Effector memory CD8-positive, alpha-beta T cell (primary cell): ENCODE measurements around the gene CAMK1D.

Experiments used
- ATAC-seq: fragments of 150-1000 bp; cut with Tn5 transposase; replicated peaks from 2 replicates; pipeline ENCODE4 v1.10.0; 2021; ENCODE audit warnings: mild to moderate bottlenecking, moderate library complexity
- DNase-seq, 3 experiments: peaks; one replicate each; pipeline ENCODE4 v3.0.0; 2021
- H3K27ac Mint-ChIP-seq, 2 donors: one replicate each; pipeline ENCODE4 v1.8.0; 2022; ENCODE audit warnings: mild to moderate bottlenecking in 2 of 2, mixed read lengths in 2 of 2, moderate library complexity in 2 of 2
- H3K27me3 Mint-ChIP-seq, 2 donors: one replicate each; pipeline ENCODE4 v1.8.0; 2022; ENCODE audit warnings: mixed read lengths in 2 of 2
- H3K36me3 Mint-ChIP-seq: one replicate; pipeline ENCODE4 v1.8.0; 2022; ENCODE audit warnings: mild to moderate bottlenecking, moderate library complexity, mixed read lengths; ENCODE audit not compliant: insufficient read depth
- H3K4me1 Mint-ChIP-seq, 2 donors: one replicate each; pipeline ENCODE4 v1.8.0; 2022; ENCODE audit warnings: low read depth in 2 of 2, mixed read lengths in 2 of 2
- H3K4me3 Mint-ChIP-seq, 2 donors: one replicate each; pipeline ENCODE4 v1.8.0; 2022; ENCODE audit warnings: mild to moderate bottlenecking in 2 of 2, mixed read lengths in 2 of 2, moderate library complexity in 2 of 2
- H3K9me3 Mint-ChIP-seq, 2 donors: one replicate each; pipeline ENCODE4 v1.8.0; 2022; ENCODE audit warnings: mixed read lengths in 2 of 2

The CAMK1D gene

GRCh38 chr10:12689893-12690292 lies 340.5 kb downstream of the CAMK1D start:
- ATAC-seq (no peak), DNase-seq (no peak)
- Mint-ChIP-seq H3K9me3 (no peaks in the 10 kb centered on the region), H3K27ac (no peak overlapping the region), H3K4me1 (peaks cover 6 to 13% of the 10 kb centered on the region in 2 donors), H3K27me3 (no peaks in the 10 kb centered on the region), H3K36me3 (peaks cover 4% of the 10 kb centered on the region), H3K4me3 (no peak overlapping the region)

- Mint-ChIP-seq H3K9me3 (no peaks in the 10 kb centered on the region), H3K27me3 (no peaks in the 10 kb centered on the region), H3K36me3 (peaks cover 4% of the 10 kb centered on the region), H3K4me1 (peaks cover 6 to 13% of the 10 kb centered on the region in 2 donors), H3K4me3 (no peak overlapping the region), H3K27ac (peak overlapping the region in 1 of 2 donors; percentile 41)
- no peak for DNase-seq
- ATAC-seq: no peak
These were observed 341.3 kb downstream of the CAMK1D start for GRCh38 chr10:12690525-12691126.

GRCh38 chr10:12691596-12691995 lies 342.2 kb downstream of the CAMK1D start:
- no peak overlapping the region for H3K4me3 Mint-ChIP-seq
- no peaks in the 10 kb centered on the region for H3K9me3 Mint-ChIP-seq
- ATAC-seq (no peak), DNase-seq (no peak)
- H3K4me1 Mint-ChIP-seq: peaks cover 6 to 13% of the 10 kb centered on the region in 2 donors
- peaks cover 8% of the 10 kb centered on the region for H3K36me3 Mint-ChIP-seq
- no peaks in the 10 kb centered on the region for H3K27me3 Mint-ChIP-seq
- no peak overlapping the region for H3K27ac Mint-ChIP-seq

GRCh38 chr10:12697764-12698163 lies 348.4 kb downstream of the CAMK1D start:
- peaks cover 3% of the 10 kb centered on the region for H3K36me3 Mint-ChIP-seq
- no peak overlapping the region for H3K27ac Mint-ChIP-seq
- H3K4me3 Mint-ChIP-seq: no peak overlapping the region
- DNase-seq: no peak
- no peak for ATAC-seq
- H3K4me1 Mint-ChIP-seq: peaks cover 5 to 19% of the 10 kb centered on the region in 2 donors
- no peaks in the 10 kb centered on the region for H3K9me3 Mint-ChIP-seq
- H3K27me3 Mint-ChIP-seq: no peaks in the 10 kb centered on the region

GRCh38 chr10:12699258-12699700 lies 349.9 kb downstream of the CAMK1D start:
- ATAC-seq: no peak
- Mint-ChIP-seq H3K4me1 (peaks cover 5 to 20% of the 10 kb centered on the region in 2 donors), H3K27me3 (no peaks in the 10 kb centered on the region), H3K36me3 (peaks cover 3% of the 10 kb centered on the region), H3K27ac (peak overlapping the region in 1 of 2 donors; percentile 3), H3K4me3 (no peak overlapping the region), H3K9me3 (no peaks in the 10 kb centered on the region)
- DNase-seq: no peak

GRCh38 chr10:12699781-12700556 lies 350.6 kb downstream of the CAMK1D start:
- Mint-ChIP-seq H3K4me1 (peaks cover 5 to 24% of the 10 kb centered on the region in 2 donors), H3K36me3 (peaks cover 3% of the 10 kb centered on the region), H3K27me3 (no peaks in the 10 kb centered on the region), H3K9me3 (no peaks in the 10 kb centered on the region), H3K27ac (peak overlapping the region in 1 of 2 donors; percentile 17), H3K4me3 (no peak overlapping the region)
- ATAC-seq (no peak), DNase-seq (no peak)

GRCh38 chr10:12700557-12700874 lies 351.2 kb downstream of the CAMK1D start:
- Mint-ChIP-seq H3K36me3 (peaks cover 3% of the 10 kb centered on the region), H3K9me3 (no peaks in the 10 kb centered on the region), H3K4me3 (no peak overlapping the region), H3K27ac (peak overlapping the region; percentile 17 to 30), H3K27me3 (no peaks in the 10 kb centered on the region), H3K4me1 (peaks cover 5 to 24% of the 10 kb centered on the region in 2 donors)
- DNase-seq: no peak
- no peak for ATAC-seq

- H3K4me1 Mint-ChIP-seq: peaks cover 5 to 24% of the 10 kb centered on the region in 2 donors
- H3K27ac Mint-ChIP-seq: no peak overlapping the region
- H3K36me3 Mint-ChIP-seq: no peaks in the 10 kb centered on the region
- H3K9me3 Mint-ChIP-seq: no peaks in the 10 kb centered on the region
- DNase-seq (no peak), ATAC-seq (no peak)
- no peak overlapping the region for H3K4me3 Mint-ChIP-seq
- H3K27me3 Mint-ChIP-seq: no peaks in the 10 kb centered on the region
These were observed 352.3 kb downstream of the CAMK1D start for GRCh38 chr10:12701696-12702095.

GRCh38 chr10:12702215-12702770 lies 352.9 kb downstream of the CAMK1D start:
- Mint-ChIP-seq H3K27ac (no peak overlapping the region), H3K4me3 (no peak overlapping the region), H3K4me1 (peaks cover 6 to 30% of the 10 kb centered on the region in 2 donors), H3K9me3 (no peaks in the 10 kb centered on the region), H3K36me3 (no peaks in the 10 kb centered on the region), H3K27me3 (no peaks in the 10 kb centered on the region)
- ATAC-seq: no peak
- DNase-seq: no peak

GRCh38 chr10:12703126-12703525 lies 353.8 kb downstream of the CAMK1D start:
- Mint-ChIP-seq H3K36me3 (no peaks in the 10 kb centered on the region), H3K4me1 (peaks cover 6 to 32% of the 10 kb centered on the region in 2 donors), H3K4me3 (no peak overlapping the region), H3K9me3 (no peaks in the 10 kb centered on the region), H3K27ac (no peak overlapping the region), H3K27me3 (no peaks in the 10 kb centered on the region)
- ATAC-seq: no peak
- no peak for DNase-seq

GRCh38 chr10:12703813-12704212 lies 354.5 kb downstream of the CAMK1D start:
- no peaks in the 10 kb centered on the region for H3K9me3 Mint-ChIP-seq
- no peak overlapping the region for H3K4me3 Mint-ChIP-seq
- ATAC-seq: no peak
- no peak overlapping the region for H3K27ac Mint-ChIP-seq
- H3K4me1 Mint-ChIP-seq: peaks cover 8 to 29% of the 10 kb centered on the region in 2 donors
- no peak for DNase-seq
- no peaks in the 10 kb centered on the region for H3K27me3 Mint-ChIP-seq
- no peaks in the 10 kb centered on the region for H3K36me3 Mint-ChIP-seq

- no peak overlapping the region for H3K4me3 Mint-ChIP-seq
- H3K9me3 Mint-ChIP-seq: no peaks in the 10 kb centered on the region
- H3K27ac Mint-ChIP-seq: no peak overlapping the region
- H3K36me3 Mint-ChIP-seq: no peaks in the 10 kb centered on the region
- peaks cover 8 to 23% of the 10 kb centered on the region in 2 donors for H3K4me1 Mint-ChIP-seq
- ATAC-seq (no peak), DNase-seq (no peak)
- no peaks in the 10 kb centered on the region for H3K27me3 Mint-ChIP-seq
These were observed 355.1 kb downstream of the CAMK1D start for GRCh38 chr10:12704488-12704887.

GRCh38 chr10:12705943-12706342 lies 356.6 kb downstream of the CAMK1D start:
- Mint-ChIP-seq H3K27me3 (no peaks in the 10 kb centered on the region), H3K4me1 (peaks cover 7 to 19% of the 10 kb centered on the region in 2 donors), H3K9me3 (no peaks in the 10 kb centered on the region), H3K4me3 (no peak overlapping the region), H3K27ac (peak overlapping the region in 1 of 2 donors; percentile 9), H3K36me3 (no peaks in the 10 kb centered on the region)
- no peak for DNase-seq
- ATAC-seq: no peak
